ENCODE results near the gene KIF24. TPM values are rescaled to one million over a fixed set of nuclear protein-coding genes. Genes with fewer than 3 reads are reported as not detected.

The KIF24 gene
- total RNA-seq = 0.54 and 2.8 TPM in 2 replicates

GRCh38 chr9:34328987-34329832 is at the start of gene KIF24, which contains the start of gene NUDT2:
TSS of gene KIF24 (minus strand) at chr9:34329268. CDS start at chr9:34311346, 17,922 bp downstream.
TSS of gene NUDT2 (plus strand) at chr9:34329569. CDS start at chr9:34339040, 9,471 bp downstream.

GRCh38 chr9:34376596-34377403 is 47.7 kb upstream of the KIF24 start, which contains the start of gene MYORG:
TSS of gene MYORG (minus strand) at chr9:34376898. CDS start at chr9:34372943, 3,955 bp downstream.

Other genes starting within 250 kb of the KIF24 start
- gene DCAF12, start 202.6 kb downstream of the KIF24 start, total RNA-seq = 20.2 and 33.0 TPM in 2 replicates
- gene UBAP1, start 150.2 kb downstream of the KIF24 start, total RNA-seq = 33.2 and 37.1 TPM in 2 replicates
- gene NUDT2, start 301 bp upstream of the KIF24 start, total RNA-seq = 25.8 and 35.5 TPM in 2 replicates
- gene MYORG, start 47.6 kb upstream of the KIF24 start, total RNA-seq = 1.8 and 2.8 TPM in 2 replicates
- gene FAM219A, start 129.3 kb upstream of the KIF24 start, total RNA-seq = 17.0 and 19.3 TPM in 2 replicates
- gene DNAI1, start 129.5 kb upstream of the KIF24 start, total RNA-seq = not detected in 2 replicates
- 1.6 TPM in 1 of 2 replicates, not detected in the other for gene ENHO, start 193.7 kb upstream of the KIF24 start, total RNA-seq

Measured in cardiac atrium fibroblast (primary cell).